Fibroblast of lung (primary cell): ENCODE data around the gene MYH1. TPM values are rescaled to one million over a fixed set of nuclear protein-coding genes. Genes with fewer than 3 reads are reported as not detected.

ENCODE experiments used
- DNase-seq, 2 donors: peaks; one replicate each; pipeline versions ENCODE4 v3.0.0 to v3.0.0-alpha.2; 2010; ENCODE audit warnings: low read depth in 2 of 2
- H2AFZ ChIP-seq: 2 replicates; pipeline ENCODE4 v1.5.1; 2012; ENCODE audit warnings: low read length, control low read depth, inconsistent platforms
- H3K27ac ChIP-seq: 2 replicates; pipeline ENCODE4 v1.5.1; 2011; ENCODE audit warnings: low read length, control low read depth; ENCODE audit not compliant: insufficient read depth
- H3K27me3 ChIP-seq: 2 replicates; pipeline ENCODE4 v1.5.1; 2011; ENCODE audit warnings: mild to moderate bottlenecking, low read length; ENCODE audit not compliant: control insufficient read depth, insufficient read depth
- H3K36me3 ChIP-seq: 2 replicates; pipeline ENCODE4 v1.5.1; 2011; ENCODE audit warnings: low read length; ENCODE audit not compliant: control insufficient read depth, insufficient read depth
- H3K4me1 ChIP-seq: 2 replicates; pipeline ENCODE4 v1.5.1; 2011; ENCODE audit warnings: low read length; ENCODE audit not compliant: control insufficient read depth, insufficient read depth; ENCODE audit errors: extremely low read depth
- H3K4me2 ChIP-seq: 2 replicates; pipeline ENCODE4 v1.5.1; 2011; ENCODE audit warnings: low read length, control low read depth; ENCODE audit not compliant: insufficient read depth; ENCODE audit errors: extremely low read depth
- H3K4me3 ChIP-seq, 4 experiments: fragments of 200-600 bp in 1 of 4; sonication (generic) in 1 of 4; replicated peaks in 1 of 4; 2 replicates each; pipeline ENCODE4 v1.5.1; 2011 to 2016; ENCODE audit warnings: low read length in 4 of 4, low read depth in 3 of 4, mild to moderate bottlenecking in 3 of 4, control low read depth in 2 of 4, inconsistent platforms in 1 of 4, mixed read lengths in 1 of 4; ENCODE audit not compliant: insufficient read depth in 1 of 4; ENCODE audit errors: control extremely low read depth in 1 of 4
- H3K79me2 ChIP-seq: 2 replicates; pipeline ENCODE4 v1.5.1; 2012; ENCODE audit warnings: mild to moderate bottlenecking, low read length, inconsistent platforms; ENCODE audit not compliant: control insufficient read depth, insufficient read depth
- H3K9ac ChIP-seq: 2 replicates; pipeline ENCODE4 v1.5.1; 2011; ENCODE audit warnings: mild to moderate bottlenecking, low read length, control low read depth; ENCODE audit not compliant: insufficient read depth
- H3K9me3 ChIP-seq: 2 replicates; pipeline ENCODE4 v1.5.1; 2012; ENCODE audit warnings: low read depth, low read length; ENCODE audit not compliant: control insufficient read depth, insufficient read depth
- H4K20me1 ChIP-seq: 2 replicates; pipeline ENCODE4 v1.5.1; 2011; ENCODE audit warnings: low read length; ENCODE audit not compliant: control insufficient read depth, insufficient read depth; ENCODE audit errors: extremely low read depth
- CTCF ChIP-seq, 2 donors: IDR thresholded peaks in 1 of 2; conservative IDR thresholded peaks in 1 of 2; 1 replicate in 1 of 2; 2 replicates in 1 of 2; pipeline ENCODE4 v1.5.1; 2011 to 2012; ENCODE audit warnings: low read length in 2 of 2, control low read depth in 1 of 2, inconsistent platforms in 1 of 2, low read depth in 1 of 2, mild to moderate bottlenecking in 1 of 2
- EZH2 ChIP-seq: IDR thresholded peaks from 2 replicates; pipeline ENCODE4 v1.5.1; 2012; ENCODE audit warnings: low read length, control low read depth, mild to moderate bottlenecking; ENCODE audit errors: missing control alignments
- polyA plus RNA-seq, 2 donors: library from polyadenylated mRNA; depleted of rRNA in 1 of 2; stranded (reverse) in 1 of 2; unstranded in 1 of 2; fragments of >200 nt; gene quantifications; 2 replicates each; pipeline ENCODE4 v1.2.1, GENCODE V29; 2011 to 2012; ENCODE audit warnings: missing spikeins in 1 of 2
- total RNA-seq: library from RNA; depleted of rRNA; stranded (reverse); fragments of >200 nt; gene quantifications from 2 replicates; pipeline ENCODE4 v1.2.1, GENCODE V29; 2014

Gene MYH1
- total and polyA plus RNA-seq, 2 donors (not counting 1 experiment from before 2014, with no cell fraction given): not detected

GRCh38 chr17:10499950-10500349, 18.4 kb downstream of the MYH1 start:
- no peaks in the 10 kb centered on the region for H4K20me1 ChIP-seq
- no peaks in the 10 kb centered on the region for H3K27me3 ChIP-seq
- no peak overlapping the region for H2AFZ ChIP-seq
- no peak overlapping the region for H3K27ac ChIP-seq
- no peak for DNase-seq
- no peak overlapping the region for H3K9ac ChIP-seq
- H3K9me3 ChIP-seq: no peaks in the 10 kb centered on the region
- no peaks in the 10 kb centered on the region for H3K4me1 ChIP-seq
- TF ChIP-seq EZH2 (no peak), CTCF (conservative IDR thresholded peaks at IDR 0.05 in 1 of 2, IDR thresholded peaks at IDR 0.05 in 1 of 2; ENCODE audit: low read depth in 1 of 2, low read length in 2 of 2) (no peak)
- H3K4me3 ChIP-seq: no peak overlapping the region
- no peak overlapping the region for H3K4me2 ChIP-seq
- H3K36me3 ChIP-seq: no peaks in the 10 kb centered on the region
- H3K79me2 ChIP-seq: no peaks in the 10 kb centered on the region

- Histone ChIP-seq H2AFZ (no peak overlapping the region), H3K4me3 (no peak overlapping the region), H3K79me2 (no peaks in the 10 kb centered on the region), H3K9me3 (no peaks in the 10 kb centered on the region), H3K4me2 (no peak overlapping the region), H3K9ac (no peak overlapping the region), H4K20me1 (no peaks in the 10 kb centered on the region), H3K4me1 (no peaks in the 10 kb centered on the region), H3K27me3 (no peaks in the 10 kb centered on the region), H3K36me3 (no peaks in the 10 kb centered on the region), H3K27ac (no peak overlapping the region)
- no peak for DNase-seq
- TF ChIP-seq EZH2 (no peak), CTCF (conservative IDR thresholded peaks at IDR 0.05 in 1 of 2, IDR thresholded peaks at IDR 0.05 in 1 of 2; ENCODE audit: low read depth in 1 of 2, low read length in 2 of 2) (no peak)
Measured at GRCh38 chr17:10492004-10492403, 26.3 kb downstream of the MYH1 start.

GRCh38 chr17:10482252-10482651, 36.1 kb downstream of the MYH1 start:
- Histone ChIP-seq H3K4me2 (no peak overlapping the region), H2AFZ (no peak overlapping the region), H3K79me2 (no peaks in the 10 kb centered on the region), H3K4me1 (no peaks in the 10 kb centered on the region), H3K9me3 (no peaks in the 10 kb centered on the region), H3K27me3 (no peaks in the 10 kb centered on the region), H4K20me1 (no peaks in the 10 kb centered on the region), H3K27ac (no peak overlapping the region), H3K9ac (no peak overlapping the region), H3K36me3 (no peaks in the 10 kb centered on the region), H3K4me3 (no peak overlapping the region)
- DNase-seq: no peak
- TF ChIP-seq EZH2: no peak
- no peak for TF ChIP-seq CTCF (conservative IDR thresholded peaks at IDR 0.05 in 1 of 2, IDR thresholded peaks at IDR 0.05 in 1 of 2; ENCODE audit: low read depth in 1 of 2, low read length in 2 of 2)
